Large intestine (tissue), 3 donors: ENCODE data around the gene DCUN1D3. TPM values are rescaled to one million over a fixed set of nuclear protein-coding genes. Genes with fewer than 3 reads are reported as not detected.
"Not testable (repeated sequence)": the region's sequence is repeated elsewhere in the genome, so short reads cannot be mapped to it uniquely, and the experiment has no call there.

Experiments
- DNase-seq, 2 donors: peaks; one replicate each; pipeline versions ENCODE4 v3.0.0 to v3.0.0-alpha.2; 2013
- H3K27ac ChIP-seq: one replicate; pipeline ENCODE4 v1.5.1; 2013; ENCODE audit warnings: low read length
- H3K27me3 ChIP-seq: 2 replicates; pipeline ENCODE4 v1.6.1; 2013; ENCODE audit warnings: low read length; ENCODE audit not compliant: control insufficient read depth, insufficient read depth
- H3K36me3 ChIP-seq: 2 replicates; pipeline ENCODE4 v1.6.1; 2013; ENCODE audit warnings: low read length; ENCODE audit not compliant: control insufficient read depth, insufficient read depth
- H3K4me1 ChIP-seq: one replicate; pipeline ENCODE4 v1.6.1; 2013; ENCODE audit warnings: low read length; ENCODE audit not compliant: control insufficient read depth, insufficient read depth
- H3K4me3 ChIP-seq: one replicate; pipeline ENCODE4 v1.5.1; 2013; ENCODE audit warnings: low read length
- H3K9me3 ChIP-seq: one replicate; pipeline ENCODE4 v1.6.1; 2013; ENCODE audit warnings: mild to moderate bottlenecking, low read depth, low read length, moderate library complexity; ENCODE audit not compliant: control insufficient read depth
- WGBS: methylation state at CpG from one replicate; pipeline ENCODE4 v1.1.5; 2013; ENCODE audit warnings: low lambda C conversion rate; ENCODE audit not compliant: insufficient coverage; 5-methylcytosine and 5-hydroxymethylcytosine counted together
- polyA plus RNA-seq: library from polyadenylated mRNA; unstranded; fragments of 120-200 nt; gene quantifications from one replicate; pipeline ENCODE4 v1.2.1, GENCODE V29; 2013

Gene DCUN1D3
- polyA plus RNA-seq, 1 donor = 18.3 TPM

GRCh38 chr16:20940871-20941635 lies 40.9 kb upstream of the DCUN1D3 start:
- H3K4me3 ChIP-seq = no peak overlapping the region
- H3K27ac ChIP-seq = no peak overlapping the region
- 83% methylated on average over 1 of the region's 6 CpGs for WGBS
- no peaks in the 10 kb centered on the region for H3K36me3 ChIP-seq
- no peaks in the 10 kb centered on the region for H3K4me1 ChIP-seq
- DNase-seq = no peak
- H3K27me3 ChIP-seq = no peaks in the 10 kb centered on the region
- no peaks in the 10 kb centered on the region for H3K9me3 ChIP-seq

DNA sequence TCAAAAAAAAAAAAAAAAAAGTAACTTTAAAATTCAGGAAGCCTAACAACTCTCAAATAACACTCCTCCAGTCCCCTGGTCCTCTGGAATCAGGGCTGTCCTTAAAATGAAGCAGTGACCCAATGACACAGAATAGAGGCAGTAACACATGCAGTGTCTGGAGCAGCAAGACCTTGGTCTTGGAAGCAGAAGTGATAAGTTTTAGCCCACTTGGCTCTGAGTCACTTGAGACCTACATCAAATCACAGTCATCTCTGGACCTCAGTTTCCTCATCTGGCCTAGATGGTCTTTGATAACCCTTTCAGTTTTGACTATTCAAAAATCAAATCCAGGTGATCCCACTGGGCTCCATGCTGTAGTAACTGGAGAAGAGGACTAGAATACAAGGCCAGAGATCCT lies 39.5 kb upstream of the DCUN1D3 start:
- no peak overlapping the region for H3K4me3 ChIP-seq
- H3K9me3 ChIP-seq = no peaks in the 10 kb centered on the region
- no peaks in the 10 kb centered on the region for H3K4me1 ChIP-seq
- H3K36me3 ChIP-seq = no peaks in the 10 kb centered on the region
- no peaks in the 10 kb centered on the region for H3K27me3 ChIP-seq
- no peak for DNase-seq
- no peak overlapping the region for H3K27ac ChIP-seq

DNA sequence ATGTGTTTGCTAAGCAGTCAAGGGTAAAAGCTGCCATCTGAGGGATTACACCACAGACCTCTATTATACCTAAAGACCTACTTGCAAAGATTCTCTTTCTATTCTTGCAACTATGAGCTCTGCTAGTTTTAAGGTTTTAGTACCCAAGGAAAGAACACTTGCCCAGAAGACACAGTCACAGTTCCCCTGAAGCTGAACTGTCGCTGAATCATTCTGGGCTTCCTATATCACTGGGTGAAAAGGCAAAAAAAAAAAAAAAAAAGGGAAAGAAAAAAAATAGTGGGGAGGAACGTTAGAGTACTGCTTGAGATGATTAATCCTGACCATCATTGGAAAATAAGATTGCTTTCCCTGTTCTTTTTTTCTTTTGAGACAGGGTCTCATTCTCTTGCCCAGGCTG lies 38.3 kb upstream of the DCUN1D3 start:
- Histone ChIP-seq H3K36me3 (no peaks in the 10 kb centered on the region), H3K4me1 (no peaks in the 10 kb centered on the region), H3K4me3 (no peak overlapping the region), H3K9me3 (no peaks in the 10 kb centered on the region), H3K27me3 (no peaks in the 10 kb centered on the region), H3K27ac (no peak overlapping the region)
- WGBS = 80% methylated on average over 1 of the region's 2 CpGs
- no peak for DNase-seq

GRCh38 chr16:20937736-20938135 lies 37.6 kb upstream of the DCUN1D3 start:
- no CpG with 5 or more reads among the region's 6 CpGs for WGBS
- Histone ChIP-seq H3K4me3 (no peak overlapping the region), H3K36me3 (no peaks in the 10 kb centered on the region), H3K4me1 (no peaks in the 10 kb centered on the region), H3K27me3 (no peaks in the 10 kb centered on the region), H3K9me3 (no peaks in the 10 kb centered on the region), H3K27ac (no peak overlapping the region)
- DNase-seq = peak; percentile 42 to 70

DNA sequence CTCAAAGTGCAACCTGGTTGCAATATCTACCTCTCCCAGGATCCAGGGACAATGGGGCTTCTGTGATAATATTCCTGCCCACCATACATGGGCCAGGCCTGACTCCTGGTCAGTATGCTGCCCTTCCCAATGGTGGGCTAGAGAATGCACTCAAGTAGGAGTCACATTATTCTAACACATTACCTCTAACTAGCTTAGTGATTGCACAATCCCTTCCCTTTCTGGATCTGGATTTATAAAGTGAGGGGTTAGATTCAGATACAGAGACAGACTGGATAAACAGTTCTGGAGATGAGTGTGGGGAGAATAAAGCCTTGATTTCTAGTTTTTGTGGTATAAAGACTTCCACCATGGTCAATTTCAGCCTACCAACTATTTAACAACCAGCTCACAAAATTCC lies 33.4 kb upstream of the DCUN1D3 start:
- no peaks in the 10 kb centered on the region for H3K27me3 ChIP-seq
- no peak overlapping the region for H3K4me3 ChIP-seq
- no peaks in the 10 kb centered on the region for H3K4me1 ChIP-seq
- H3K36me3 ChIP-seq = no peaks in the 10 kb centered on the region
- no peak overlapping the region for H3K27ac ChIP-seq
- DNase-seq = no peak
- no peaks in the 10 kb centered on the region for H3K9me3 ChIP-seq

DNA sequence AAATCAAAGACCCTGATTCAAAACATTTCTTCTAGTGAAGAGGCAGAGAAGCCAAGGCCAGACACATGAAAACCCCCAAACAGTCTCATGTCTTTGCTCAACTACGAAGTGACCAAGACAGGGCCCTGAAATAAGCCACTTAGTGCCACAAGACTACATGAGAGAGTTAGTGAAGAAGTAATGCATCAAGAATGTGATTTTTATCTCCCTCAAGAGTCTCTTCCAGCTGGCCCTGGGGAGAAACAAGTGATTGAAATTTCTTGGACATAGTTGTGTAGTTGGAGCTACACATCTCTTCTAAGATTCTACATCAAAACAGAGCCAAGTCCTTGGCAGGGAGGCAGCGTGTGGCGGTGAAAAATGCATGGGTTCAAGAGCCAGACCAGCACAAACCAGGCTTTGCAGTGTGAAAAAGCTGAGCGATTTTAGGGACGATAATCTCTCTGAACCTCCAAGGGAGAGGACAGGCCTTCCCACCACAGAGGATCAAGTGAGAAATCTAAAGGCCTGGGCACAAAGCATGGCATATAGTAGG lies 31.0 kb upstream of the DCUN1D3 start:
- no CpG with 5 or more reads among the region's 5 CpGs for WGBS
- no peaks in the 10 kb centered on the region for H3K4me1 ChIP-seq
- H3K27ac ChIP-seq = no peak overlapping the region
- DNase-seq = no peak
- no peak overlapping the region for H3K4me3 ChIP-seq
- no peaks in the 10 kb centered on the region for H3K27me3 ChIP-seq
- H3K36me3 ChIP-seq = no peaks in the 10 kb centered on the region
- H3K9me3 ChIP-seq = no peaks in the 10 kb centered on the region

- no peaks in the 10 kb centered on the region for H3K27me3 ChIP-seq
- H3K4me3 ChIP-seq = no peak overlapping the region
- peaks cover 7% of the 10 kb centered on the region for H3K4me1 ChIP-seq
- no peak overlapping the region for H3K27ac ChIP-seq
- no peak for DNase-seq
- no peaks in the 10 kb centered on the region for H3K36me3 ChIP-seq
- no peaks in the 10 kb centered on the region for H3K9me3 ChIP-seq
- no CpG with 5 or more reads among the region's 1 CpG for whole genome bisulfite sequencing
Measured at GRCh38 chr16:20930365-20930690, 30.2 kb upstream of the DCUN1D3 start.

DNA sequence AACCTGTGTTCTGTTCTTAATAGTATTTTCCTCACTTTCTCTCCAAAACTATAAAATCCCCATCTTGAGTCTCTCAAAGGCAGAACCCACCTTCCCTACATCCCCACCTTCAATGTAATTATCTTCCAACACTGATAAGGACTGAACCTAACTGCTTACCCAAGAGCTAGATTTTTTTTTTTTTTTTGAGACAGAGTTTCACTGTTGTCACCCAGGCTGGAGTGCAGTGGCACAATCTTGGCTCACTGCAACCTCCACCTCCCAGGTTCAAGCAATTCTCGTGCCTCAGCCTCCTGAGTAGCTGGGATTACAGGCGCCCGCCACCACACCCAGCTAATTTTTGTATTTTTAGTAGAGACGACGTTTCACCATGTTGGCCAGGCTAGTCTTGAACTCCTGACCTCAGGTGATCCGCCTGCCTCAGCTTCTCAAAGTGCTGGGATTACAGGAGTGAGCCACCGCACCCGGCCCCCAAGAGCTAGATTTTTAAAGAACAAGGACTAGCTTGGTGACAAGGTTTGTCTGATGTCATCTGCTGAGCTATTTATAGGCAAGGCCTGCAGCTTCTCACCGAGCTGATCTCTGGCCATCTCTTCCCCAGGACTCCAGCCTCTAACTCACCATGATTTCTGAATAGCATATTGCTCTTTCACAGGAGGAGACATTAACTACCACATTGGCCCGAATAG lies 29.7 kb upstream of the DCUN1D3 start:
- DNase-seq, H3K9me3 ChIP-seq, H3K4me3 ChIP-seq, H3K36me3 ChIP-seq, H3K27ac ChIP-seq, H3K4me1 ChIP-seq, H3K27me3 ChIP-seq: not testable (repeated sequence)
- WGBS = no CpG with 5 or more reads among the region's 10 CpGs

DNA sequence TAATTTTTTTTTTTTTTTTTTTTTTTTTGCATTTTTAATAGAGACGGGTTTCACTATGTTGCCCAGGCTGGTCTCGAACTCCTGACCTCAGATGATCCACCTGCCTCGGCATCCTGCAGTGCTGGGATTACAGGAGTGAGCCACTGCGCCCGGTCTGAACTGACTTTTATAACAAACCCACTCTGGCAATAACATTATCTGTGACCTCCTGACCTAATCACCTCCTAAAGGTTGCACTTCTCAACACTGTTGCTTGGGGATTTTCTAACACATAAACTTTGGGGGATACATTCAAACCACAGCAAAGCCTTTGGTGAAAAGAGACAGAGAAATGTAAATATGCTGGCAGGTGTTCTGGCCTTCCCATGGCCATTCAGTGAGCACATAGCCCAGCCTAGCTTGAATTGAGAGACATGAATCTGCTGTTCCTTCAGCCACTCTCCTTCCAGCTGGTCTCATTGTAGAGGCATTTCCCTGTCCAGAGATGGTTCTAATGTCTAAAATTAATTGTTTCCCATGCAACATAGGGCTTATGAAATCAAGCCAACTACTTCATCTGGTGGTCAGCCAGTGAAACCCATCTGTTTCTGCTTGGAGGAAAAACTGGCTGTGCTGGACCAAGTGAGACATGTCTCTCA lies 28.7 kb upstream of the DCUN1D3 start:
- Histone ChIP-seq H3K4me3 (no peak overlapping the region), H3K27ac (no peak overlapping the region)
- no CpG with 5 or more reads among the region's 5 CpGs for WGBS

GRCh38 chr16:20925751-20926150 lies 25.6 kb upstream of the DCUN1D3 start:
- peak overlapping the region; percentile 50 for H3K27ac ChIP-seq
- H3K27me3 ChIP-seq = no peaks in the 10 kb centered on the region
- H3K36me3 ChIP-seq = peaks cover 19% of the 10 kb centered on the region
- no CpG with 5 or more reads among the region's 1 CpG for WGBS
- H3K4me1 ChIP-seq = peaks cover 8% of the 10 kb centered on the region
- no peaks in the 10 kb centered on the region for H3K9me3 ChIP-seq
- H3K4me3 ChIP-seq = no peak overlapping the region
- DNase-seq = peak; percentile 48 to 76

More for the DNA sequence above, 28.7 kb upstream of the DCUN1D3 start:
- no peaks in the 10 kb centered on the region for H3K9me3 ChIP-seq
- no peaks in the 10 kb centered on the region for H3K27me3 ChIP-seq
- H3K4me1 ChIP-seq = peaks cover 8% of the 10 kb centered on the region
- no peak for DNase-seq
- peaks cover 5% of the 10 kb centered on the region for H3K36me3 ChIP-seq
